ENCODE measurements around the gene VIM.

- no peak for TF ChIP-seq CTCF (IDR thresholded peaks at IDR 0.05)
- no peak for TF ChIP-seq POLR2A (IDR thresholded peaks at IDR 0.05)
Observed at GRCh38 chr10:17181110-17181509, 46.9 kb upstream of the VIM start.
